Subcutaneous abdominal adipose tissue (tissue), 5 donors: ENCODE data around the gene CLDN34.

Experiments
- H3K27ac ChIP-seq: one replicate; pipeline ENCODE4 v1.7.0; 2013; ENCODE audit warnings: low read depth, mild to moderate bottlenecking, inconsistent platforms, low read length, moderate library complexity
- H3K27me3 ChIP-seq, 5 donors: one replicate each; pipeline ENCODE4 v1.7.0; 2013; ENCODE audit warnings: low read length in 5 of 5, inconsistent platforms in 1 of 5; ENCODE audit not compliant: control insufficient read depth in 5 of 5, insufficient read depth in 4 of 5
- H3K36me3 ChIP-seq, 5 donors: one replicate each; pipeline ENCODE4 v1.7.0; 2013; ENCODE audit warnings: low read length in 5 of 5; ENCODE audit not compliant: control insufficient read depth in 5 of 5, insufficient read depth in 5 of 5
- H3K4me1 ChIP-seq, 5 donors: one replicate each; pipeline ENCODE4 v1.7.0; 2013; ENCODE audit warnings: low read length in 5 of 5, mild to moderate bottlenecking in 3 of 5, moderate library complexity in 1 of 5; ENCODE audit not compliant: control insufficient read depth in 5 of 5, insufficient read depth in 5 of 5
- H3K4me3 ChIP-seq, 5 donors: one replicate each; pipeline ENCODE4 v1.7.0; 2013; ENCODE audit warnings: low read length in 5 of 5, low read depth in 1 of 5
- H3K9ac ChIP-seq, 5 donors: one replicate each; pipeline ENCODE4 v1.7.0; 2013; ENCODE audit warnings: low read length in 5 of 5, mild to moderate bottlenecking in 4 of 5, moderate library complexity in 3 of 5
- H3K9me3 ChIP-seq, 5 donors: one replicate each; pipeline ENCODE4 v1.7.0; 2013; ENCODE audit warnings: low read length in 5 of 5; ENCODE audit not compliant: control insufficient read depth in 5 of 5
- donor health status: healthy.
- donor health status: healthy.
- donor health status: healthy.
- donor health status: healthy.
- donor health status: healthy.

CLDN34 gene

GRCh38 chrX:9940421-9940820 is 26.7 kb upstream of the CLDN34 start:
- Histone ChIP-seq H3K36me3 (no peaks in the 10 kb centered on the region), H3K9ac (no peak overlapping the region), H3K27ac (no peak overlapping the region), H3K27me3 (peaks cover 0 to 10% (median 8%) of the 10 kb centered on the region in 5 donors), H3K4me3 (no peak overlapping the region), H3K9me3 (peaks cover 0 to 5% (median 0%) of the 10 kb centered on the region in 5 donors), H3K4me1 (no peaks in the 10 kb centered on the region)

DNA sequence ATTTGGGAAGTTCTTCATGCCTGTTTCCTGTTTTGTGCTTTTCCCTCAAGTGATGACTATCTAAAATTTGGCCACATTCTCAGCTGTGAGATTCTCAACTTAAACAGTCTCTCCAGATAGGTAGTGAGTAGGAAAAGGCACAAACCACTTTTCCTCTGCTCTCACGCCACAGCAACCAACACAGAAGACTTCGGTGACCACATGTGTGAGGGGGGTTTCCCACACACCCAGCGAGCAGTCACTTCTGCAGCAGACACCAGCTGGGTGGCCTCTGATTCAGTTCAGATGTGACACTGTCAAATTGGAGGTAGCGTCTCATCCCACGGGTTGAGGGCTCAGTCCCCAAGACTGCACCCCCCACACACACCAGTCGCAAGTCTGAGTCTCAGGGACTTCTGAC is 25.1 kb upstream of the CLDN34 start:
- H3K4me1 ChIP-seq, result no peaks in the 10 kb centered on the region
- no peak overlapping the region for H3K27ac ChIP-seq
- H3K36me3 ChIP-seq, result no peaks in the 10 kb centered on the region

DNA sequence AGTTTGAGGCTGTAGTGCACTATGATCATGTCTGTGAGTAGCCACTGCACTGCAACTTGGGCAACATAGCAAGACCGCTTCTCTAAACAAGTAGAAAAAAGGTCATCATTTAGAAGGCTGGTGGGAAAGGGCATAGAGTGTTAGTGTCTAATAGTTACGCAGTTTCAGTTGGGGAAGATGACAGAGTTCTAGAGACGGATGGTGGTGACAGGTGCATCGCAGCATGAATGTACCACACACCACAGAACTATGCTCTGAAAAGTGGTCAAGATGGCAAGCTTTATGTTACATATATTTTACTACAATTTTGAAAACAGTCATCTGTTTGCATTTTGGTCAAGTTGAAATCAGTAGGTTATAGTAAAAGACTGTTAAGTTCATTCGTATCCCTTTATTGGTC is 23.7 kb upstream of the CLDN34 start:
- Histone ChIP-seq H3K27ac (no peak overlapping the region), H3K9ac (no peak overlapping the region), H3K4me3 (no peak overlapping the region), H3K27me3 (peaks cover 3 to 11% (median 6%) of the 10 kb centered on the region in 5 donors), H3K4me1 (no peaks in the 10 kb centered on the region), H3K36me3 (no peaks in the 10 kb centered on the region), H3K9me3 (peaks cover 0 to 4% (median 0%) of the 10 kb centered on the region in 5 donors)

More for the DNA sequence above, 25.1 kb upstream of the CLDN34 start:
- no peak overlapping the region for H3K4me3 ChIP-seq
- no peak overlapping the region for H3K9ac ChIP-seq
- peaks cover 3 to 12% (median 6%) of the 10 kb centered on the region in 5 donors for H3K27me3 ChIP-seq
- peaks cover 0 to 4% (median 0%) of the 10 kb centered on the region in 5 donors for H3K9me3 ChIP-seq

DNA sequence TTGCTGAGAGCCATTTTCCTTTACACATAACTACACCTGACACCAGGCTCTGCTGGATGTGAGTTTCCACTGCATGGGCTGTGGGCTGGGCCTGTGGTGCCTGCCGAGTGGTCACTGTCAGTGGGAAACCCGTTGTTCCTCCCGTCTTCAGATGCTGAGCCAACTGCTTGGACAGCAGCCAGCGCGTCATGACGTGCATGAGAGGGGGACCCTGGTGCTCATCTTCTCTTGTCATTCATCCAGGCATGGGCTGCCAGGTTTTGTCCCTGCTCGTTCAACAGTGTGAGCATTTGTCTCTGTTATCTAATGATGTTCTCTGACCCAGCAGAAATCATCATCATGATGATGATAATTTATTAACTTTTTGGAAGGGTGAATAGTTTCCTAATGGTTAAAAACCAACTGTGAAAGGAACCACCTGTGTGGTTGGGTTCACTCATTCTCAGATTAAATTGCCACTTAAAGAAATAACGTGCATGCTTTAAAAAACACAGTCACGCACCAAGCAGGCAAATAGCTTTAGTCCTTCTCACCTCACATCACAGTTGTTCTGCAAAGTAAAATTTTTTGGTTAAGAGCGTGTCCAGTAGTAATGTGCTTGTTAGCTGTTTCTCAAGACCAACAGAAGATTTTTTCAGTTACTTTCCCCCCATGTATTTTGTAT is 19.9 kb upstream of the CLDN34 start:
- no peak overlapping the region for H3K27ac ChIP-seq
- peaks cover 3 to 12% (median 9%) of the 10 kb centered on the region in 5 donors for H3K27me3 ChIP-seq
- H3K9me3 ChIP-seq, result peaks cover 0 to under 1% (median 0%) of the 10 kb centered on the region in 5 donors
- no peaks in the 10 kb centered on the region for H3K36me3 ChIP-seq
- H3K4me3 ChIP-seq, result no peak overlapping the region
- H3K4me1 ChIP-seq, result no peaks in the 10 kb centered on the region
- H3K9ac ChIP-seq, result no peak overlapping the region

DNA sequence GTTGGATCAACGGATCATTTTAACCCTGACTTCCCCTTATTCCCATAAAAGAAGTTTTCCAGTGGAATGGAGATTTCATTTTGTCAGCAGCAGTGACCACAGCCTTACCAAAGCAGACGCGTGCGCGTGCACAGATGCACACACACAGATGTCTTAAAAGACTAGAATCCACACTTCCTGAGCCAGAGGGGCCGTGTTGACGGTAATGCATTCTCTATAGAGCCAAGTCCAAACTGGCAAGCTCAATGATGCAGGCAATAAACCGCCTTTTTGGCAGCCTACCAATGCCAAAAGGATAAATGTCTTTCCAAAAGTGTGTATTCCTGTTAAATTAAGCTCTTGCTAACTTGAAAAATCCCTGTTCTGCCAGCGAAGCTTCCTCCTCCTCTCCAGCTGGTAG is 18.8 kb upstream of the CLDN34 start:
- H3K36me3 ChIP-seq, result no peaks in the 10 kb centered on the region
- H3K27me3 ChIP-seq, result peaks cover 3 to 12% (median 10%) of the 10 kb centered on the region in 5 donors
- peaks cover 0 to 7% (median 2%) of the 10 kb centered on the region in 5 donors for H3K9me3 ChIP-seq
- H3K9ac ChIP-seq, result no peak overlapping the region
- H3K4me3 ChIP-seq, result no peak overlapping the region
- no peak overlapping the region for H3K27ac ChIP-seq
- H3K4me1 ChIP-seq, result no peaks in the 10 kb centered on the region

- Histone ChIP-seq H3K9ac (no peak overlapping the region), H3K36me3 (no peaks in the 10 kb centered on the region), H3K27ac (no peak overlapping the region), H3K4me3 (no peak overlapping the region), H3K9me3 (peaks cover 0 to 11% (median 6%) of the 10 kb centered on the region in 5 donors), H3K27me3 (peaks cover 0 to 12% (median 8%) of the 10 kb centered on the region in 5 donors), H3K4me1 (no peaks in the 10 kb centered on the region)
Observed at GRCh38 chrX:9952300-9952699, 14.9 kb upstream of the CLDN34 start.

DNA sequence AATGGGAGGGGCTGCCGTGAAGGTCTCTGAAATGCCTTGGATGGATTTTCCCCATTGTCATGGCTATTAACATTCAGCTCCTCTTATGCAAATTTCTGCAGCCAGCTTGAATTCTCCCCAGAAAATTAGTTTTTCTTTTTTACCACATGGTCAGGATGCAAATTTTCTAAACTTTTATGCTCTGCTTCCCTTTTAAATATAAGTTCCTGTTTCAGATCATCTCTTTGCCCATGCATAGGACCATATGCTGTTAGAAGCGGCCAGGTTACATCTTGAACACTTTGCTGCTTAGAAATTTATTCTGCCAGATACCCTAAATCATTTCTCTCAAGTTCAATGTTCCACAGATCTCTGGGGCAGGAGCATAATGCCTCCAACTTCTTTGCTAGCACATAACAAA is 13.8 kb upstream of the CLDN34 start:
- H3K4me3 ChIP-seq, result no peak overlapping the region
- no peaks in the 10 kb centered on the region for H3K4me1 ChIP-seq
- H3K27me3 ChIP-seq, result peaks cover 0 to 12% (median 8%) of the 10 kb centered on the region in 5 donors
- no peaks in the 10 kb centered on the region for H3K36me3 ChIP-seq
- no peak overlapping the region for H3K27ac ChIP-seq
- peaks cover 0 to 11% (median 6%) of the 10 kb centered on the region in 5 donors for H3K9me3 ChIP-seq
- no peak overlapping the region for H3K9ac ChIP-seq

GRCh38 chrX:9955506-9955905 is 11.7 kb upstream of the CLDN34 start:
- Histone ChIP-seq H3K27me3 (peaks cover 0 to 11% (median 2%) of the 10 kb centered on the region in 5 donors), H3K36me3 (no peaks in the 10 kb centered on the region)

DNA sequence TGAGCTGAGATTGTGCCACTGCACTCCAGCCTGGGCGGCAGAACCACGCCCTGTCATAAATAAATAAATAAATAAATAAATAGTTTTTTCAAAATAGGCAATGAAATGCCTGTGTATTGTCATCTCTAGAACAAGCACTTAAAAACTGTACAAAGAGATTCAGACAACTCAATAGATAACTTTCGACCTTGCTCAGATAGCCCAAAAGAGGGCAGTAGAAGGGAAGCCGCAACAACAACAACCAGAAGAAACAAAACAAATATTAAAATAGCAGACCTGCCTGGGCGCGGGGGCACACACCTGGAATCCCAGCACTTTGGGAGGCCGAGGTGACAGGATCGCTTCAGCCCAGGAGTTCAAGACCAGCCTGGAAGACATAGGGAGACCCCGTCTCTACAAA is 9.4 kb upstream of the CLDN34 start:
- Histone ChIP-seq H3K36me3 (no peaks in the 10 kb centered on the region), H3K27me3 (peaks cover 0 to 13% (median 4%) of the 10 kb centered on the region in 5 donors)

More at GRCh38 chrX:9955506-9955905, 11.7 kb upstream of the CLDN34 start:
- Histone ChIP-seq H3K27ac (no peak overlapping the region), H3K4me1 (no peaks in the 10 kb centered on the region), H3K9ac (no peak overlapping the region), H3K4me3 (no peak overlapping the region), H3K9me3 (peaks cover 0 to 11% (median 6%) of the 10 kb centered on the region in 5 donors)

DNA sequence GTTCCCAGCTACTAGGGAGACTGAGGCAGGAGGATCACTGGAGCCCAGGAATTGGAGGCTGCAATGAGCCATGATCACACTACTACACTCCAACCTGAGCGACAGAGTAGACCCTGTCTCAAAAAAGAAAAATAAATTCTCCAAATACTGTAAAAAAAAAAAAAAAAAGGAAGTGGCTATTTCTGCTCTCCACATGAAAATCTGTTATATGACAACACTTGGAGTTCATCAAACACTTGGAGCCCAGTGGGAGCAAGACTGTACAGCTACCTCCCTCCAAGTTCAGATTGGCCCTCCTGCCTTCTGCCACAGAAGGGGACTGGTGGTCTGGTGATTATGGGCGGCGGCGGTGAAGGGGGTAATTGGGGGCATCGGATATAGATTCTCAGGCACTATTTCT is 9.0 kb upstream of the CLDN34 start:
- Histone ChIP-seq H3K27me3 (peaks cover 0 to 12% (median 5%) of the 10 kb centered on the region in 5 donors), H3K4me3 (no peak overlapping the region), H3K9me3 (peaks cover 0 to 11% (median under 1%) of the 10 kb centered on the region in 5 donors), H3K4me1 (no peaks in the 10 kb centered on the region), H3K36me3 (no peaks in the 10 kb centered on the region), H3K27ac (no peak overlapping the region), H3K9ac (no peak overlapping the region)

More for the DNA sequence above, 9.4 kb upstream of the CLDN34 start:
- Histone ChIP-seq H3K27ac (no peak overlapping the region), H3K9me3 (peaks cover 0 to 11% (median 5%) of the 10 kb centered on the region in 5 donors), H3K9ac (no peak overlapping the region), H3K4me1 (no peaks in the 10 kb centered on the region), H3K4me3 (no peak overlapping the region)
